Bone marrow (tissue), 2 donors: ENCODE data around the gene RMDN3.

Source experiments
- DNase-seq, 2 donors: peaks; one replicate each; lab custom pipeline; 2025; lab: John Stamatoyannopoulos, UW

RMDN3 gene

DNA sequence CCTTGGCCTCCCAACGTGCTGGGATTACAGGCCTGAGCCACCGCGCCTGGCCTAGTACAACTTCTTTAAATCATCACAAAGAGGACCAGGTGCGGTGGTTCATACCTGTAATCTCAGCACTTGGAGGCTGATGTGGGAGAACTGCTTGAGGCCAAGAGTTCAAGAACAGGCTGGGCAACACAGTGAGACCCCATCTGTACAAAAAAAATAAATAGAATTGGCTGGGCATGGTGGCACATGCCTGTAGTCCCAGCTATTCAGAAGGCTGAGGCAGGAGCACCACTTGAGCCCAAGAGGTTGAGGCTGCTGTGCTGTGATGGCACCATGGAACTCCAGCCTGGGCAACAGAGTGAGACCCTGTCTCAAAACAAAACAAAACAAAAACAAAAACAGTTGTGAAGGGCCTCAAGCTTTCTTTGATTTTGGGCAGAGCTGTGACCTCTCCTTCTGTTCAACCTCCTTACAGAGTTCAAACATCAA is 5.9 kb downstream of the RMDN3 start:
- DNase-seq = no peak

DNA sequence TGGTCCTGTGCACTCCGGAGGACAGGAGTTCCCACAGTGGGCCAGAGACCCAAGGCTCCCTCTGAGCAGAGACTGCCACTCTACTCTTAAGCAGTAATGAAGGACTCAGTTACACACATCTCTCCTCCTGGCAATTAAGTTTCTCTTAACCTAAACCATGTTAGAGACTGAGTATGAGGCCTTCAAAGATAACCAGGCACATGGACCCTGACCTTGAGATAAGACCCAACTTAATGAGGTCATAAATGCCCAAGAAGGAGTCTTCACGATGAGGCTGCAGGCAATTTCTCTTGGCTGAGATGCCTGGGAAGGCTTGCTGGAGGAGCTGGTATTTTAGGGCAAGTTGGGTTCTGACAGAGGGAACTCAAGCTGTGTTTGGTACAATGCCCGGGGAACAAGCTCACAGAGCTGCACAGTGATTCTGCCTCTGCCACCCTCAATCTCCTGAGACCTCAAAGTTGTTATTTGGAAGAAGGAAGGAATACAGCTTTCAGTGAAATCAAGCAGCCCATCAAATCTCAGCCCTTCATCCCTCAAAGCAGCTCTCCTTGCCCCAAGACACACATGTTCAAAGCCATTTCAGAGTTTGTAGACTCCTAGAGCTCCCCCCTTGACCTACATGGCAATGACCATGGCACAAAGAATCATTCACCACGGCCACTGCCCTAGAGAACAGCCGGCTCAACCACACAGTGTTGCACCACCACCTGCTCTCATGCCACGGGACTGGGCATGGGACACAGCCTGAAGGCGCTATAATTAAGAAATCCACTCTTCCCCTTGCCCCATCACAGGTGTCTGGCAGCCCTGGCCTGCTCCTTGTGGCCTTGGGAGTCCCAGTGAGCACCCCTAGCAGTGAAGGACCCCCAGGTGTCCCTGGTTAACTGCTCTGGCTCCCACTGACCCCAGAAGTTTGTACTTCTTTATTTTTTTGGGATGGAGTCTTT is 7.1 kb downstream of the RMDN3 start:
- no peak for DNase-seq

DNA sequence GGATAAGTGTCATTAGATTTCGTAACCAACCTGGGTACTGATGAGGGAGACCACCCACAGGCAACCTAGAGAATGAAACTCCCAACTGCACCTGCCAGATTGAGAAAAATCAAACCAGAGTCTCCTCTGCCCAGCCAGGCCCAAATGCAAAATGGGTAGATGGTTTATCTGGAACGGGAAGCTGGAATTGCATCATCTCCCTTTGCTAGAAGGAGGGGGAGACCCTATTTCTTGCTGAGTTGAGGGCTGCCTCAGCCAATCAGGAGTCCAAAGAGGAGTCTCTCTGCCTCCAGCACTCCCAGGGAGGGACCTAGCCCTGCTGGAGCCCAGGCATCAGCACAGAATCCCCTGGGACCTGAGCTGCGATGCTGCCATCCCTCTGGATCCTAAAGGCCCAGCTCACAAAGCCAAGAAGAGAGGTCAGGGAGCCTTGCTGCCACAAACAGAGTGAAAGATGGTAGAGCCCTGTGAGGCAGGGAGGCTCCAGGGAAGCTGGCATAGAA is 8.1 kb downstream of the RMDN3 start:
- DNase-seq = no peak

DNA sequence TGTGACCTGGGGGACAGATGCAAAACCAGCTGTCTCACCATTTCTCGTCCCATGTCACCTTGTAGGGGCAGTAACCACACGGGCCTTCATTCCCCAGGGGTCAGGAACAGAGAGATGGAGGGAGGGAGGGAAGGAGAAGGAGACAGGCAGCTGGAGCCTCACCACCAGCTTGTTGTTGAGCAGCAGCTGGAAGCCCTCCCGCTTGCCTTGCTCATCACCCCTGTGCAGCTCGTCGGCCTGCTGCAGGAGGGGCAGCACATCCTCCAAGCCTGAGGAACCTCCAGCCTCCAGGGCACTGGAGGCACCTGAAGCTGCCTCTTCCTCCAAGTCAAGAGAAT is 10.3 kb downstream of the RMDN3 start:
- no peak for DNase-seq

DNA sequence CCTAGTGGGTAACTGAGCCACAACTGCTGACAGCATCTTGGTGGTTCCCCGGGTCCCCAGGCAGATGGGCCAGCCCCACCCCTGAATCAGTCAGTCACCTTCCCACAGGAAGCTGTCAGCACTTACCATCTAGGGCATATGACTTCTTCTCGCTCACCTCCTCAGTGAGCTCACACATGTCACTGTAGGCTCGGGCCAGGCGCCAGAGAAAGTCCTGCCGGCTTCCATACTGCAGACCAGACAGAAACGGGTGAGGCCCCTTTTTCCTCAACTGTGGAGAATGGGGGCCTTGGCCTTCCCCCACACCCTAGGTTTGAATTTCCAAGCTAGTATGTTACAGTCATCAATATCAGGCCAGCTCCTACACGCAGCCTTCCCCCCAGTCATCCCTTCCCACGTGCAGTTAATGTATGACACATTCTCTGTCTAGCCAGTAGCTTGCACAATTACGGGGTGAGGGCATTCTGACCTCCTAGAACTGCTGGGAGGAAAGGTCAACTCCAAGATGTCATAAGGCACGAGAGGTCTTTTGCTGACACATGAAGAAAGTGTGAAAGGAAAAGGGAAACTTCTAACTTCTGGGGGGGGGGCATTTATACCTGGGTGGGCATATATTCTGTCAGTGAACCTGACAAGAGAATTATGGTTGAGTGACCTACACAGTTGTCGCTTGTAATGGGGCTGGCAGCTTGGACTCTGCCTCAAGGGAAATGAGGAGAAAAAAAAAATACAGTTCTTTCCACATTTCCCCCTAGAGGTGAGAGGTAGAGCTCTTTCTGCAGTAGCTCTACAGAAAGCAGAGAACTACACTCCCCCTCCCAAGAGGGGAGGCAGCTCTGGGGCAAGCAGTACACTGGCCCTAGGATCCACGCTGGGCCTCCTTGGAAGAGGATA is 10.9 kb downstream of the RMDN3 start:
- no peak for DNase-seq

DNA sequence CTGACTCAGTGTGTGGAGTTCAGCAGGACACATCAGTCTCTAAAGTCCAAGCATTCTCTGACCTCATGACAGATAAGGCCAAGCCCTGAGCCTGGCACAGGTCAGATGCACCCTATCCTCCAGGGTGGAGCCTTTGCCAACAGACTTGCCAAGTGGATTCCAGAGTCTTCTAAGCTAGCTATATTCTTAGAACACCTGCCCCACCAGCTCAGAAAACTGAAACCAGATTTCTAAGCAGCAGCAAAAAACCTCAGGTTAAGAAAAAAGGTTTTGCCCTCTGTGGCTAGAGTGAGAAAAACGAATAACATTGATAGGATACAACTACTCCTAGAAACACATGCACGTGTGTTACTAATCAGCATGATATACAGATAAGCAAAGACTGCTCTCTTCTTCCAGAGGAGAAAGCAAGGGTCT is 11.6 kb downstream of the RMDN3 start:
- no peak for DNase-seq

DNA sequence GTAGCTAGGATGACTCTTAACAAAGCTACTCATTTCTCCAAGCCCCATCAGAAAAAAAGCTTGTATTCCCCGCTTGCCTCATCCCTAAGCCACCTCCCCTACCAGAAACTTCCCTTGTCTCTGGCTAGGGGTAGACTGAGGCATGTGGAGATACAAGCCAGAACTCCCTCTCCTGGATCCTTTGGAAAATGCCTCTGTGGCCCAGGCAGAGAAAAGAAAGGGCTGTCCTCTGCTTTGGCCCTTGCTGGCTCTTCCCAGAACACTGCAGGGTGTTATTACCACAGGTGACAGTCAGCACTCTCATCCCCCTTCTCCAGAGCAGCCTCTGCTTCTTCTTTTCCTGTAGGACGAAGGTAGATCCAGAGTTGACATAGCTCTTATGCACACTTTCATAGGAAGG is 15.2 kb downstream of the RMDN3 start:
- DNase-seq = no peak

DNA sequence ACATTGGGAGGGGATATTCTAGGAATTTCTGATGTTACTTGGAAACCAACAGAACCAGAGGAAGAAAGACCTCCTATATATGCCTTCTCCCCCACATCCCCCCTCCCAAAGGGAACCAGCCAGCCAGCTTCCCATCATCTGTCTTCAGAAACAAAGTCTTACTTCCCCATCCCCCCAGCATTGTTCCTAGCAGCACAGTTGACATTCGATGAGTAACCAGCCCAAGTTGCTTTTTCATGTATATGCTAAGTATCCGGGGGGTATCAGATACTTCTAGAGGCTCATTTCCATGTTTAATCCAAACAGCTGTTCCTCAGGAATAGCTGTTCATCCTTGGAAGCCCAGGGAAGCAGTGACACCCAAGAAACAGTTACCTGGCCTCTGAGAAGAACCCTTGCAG is 16.0 kb downstream of the RMDN3 start:
- DNase-seq = no peak

DNA sequence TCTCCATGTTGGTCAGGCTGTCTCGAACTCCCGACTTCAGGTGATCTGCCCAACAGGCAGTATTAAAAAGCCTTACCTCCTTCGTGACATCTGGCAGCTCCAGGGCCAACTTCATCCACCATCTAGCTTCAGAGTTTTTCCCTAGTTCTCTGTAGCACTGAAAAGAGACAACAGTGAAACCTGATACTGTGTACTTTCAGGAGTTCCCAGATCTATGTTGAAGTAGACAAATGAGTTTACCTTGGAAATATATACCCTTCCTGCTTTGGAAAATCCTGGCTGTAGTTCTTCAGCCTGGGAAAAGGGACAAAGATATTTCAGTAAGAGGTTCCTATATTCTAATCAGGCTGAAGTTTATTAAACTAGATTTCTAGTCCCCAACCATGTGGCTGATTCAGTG is 18.0 kb downstream of the RMDN3 start:
- DNase-seq = no peak

DNA sequence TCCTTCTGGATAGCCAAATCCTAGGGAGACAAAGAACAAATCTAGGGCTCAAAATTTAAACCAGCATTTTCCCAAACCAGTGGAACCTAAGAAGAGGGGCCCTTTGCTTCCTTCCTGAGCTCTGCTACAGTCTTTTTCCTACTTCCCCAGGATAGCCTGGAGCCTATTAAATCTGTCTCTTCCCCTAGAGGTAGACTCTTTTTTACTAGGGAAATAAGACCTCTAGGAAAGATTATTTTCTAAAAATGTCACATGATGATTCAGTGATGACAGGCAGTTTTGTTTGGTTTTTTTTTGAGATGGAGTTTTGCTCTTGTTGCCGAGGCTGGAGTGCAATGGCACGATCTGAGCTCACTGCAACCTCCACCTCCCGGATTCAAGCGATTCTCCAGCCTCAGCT is 18.5 kb downstream of the RMDN3 start:
- DNase-seq = no peak

DNA sequence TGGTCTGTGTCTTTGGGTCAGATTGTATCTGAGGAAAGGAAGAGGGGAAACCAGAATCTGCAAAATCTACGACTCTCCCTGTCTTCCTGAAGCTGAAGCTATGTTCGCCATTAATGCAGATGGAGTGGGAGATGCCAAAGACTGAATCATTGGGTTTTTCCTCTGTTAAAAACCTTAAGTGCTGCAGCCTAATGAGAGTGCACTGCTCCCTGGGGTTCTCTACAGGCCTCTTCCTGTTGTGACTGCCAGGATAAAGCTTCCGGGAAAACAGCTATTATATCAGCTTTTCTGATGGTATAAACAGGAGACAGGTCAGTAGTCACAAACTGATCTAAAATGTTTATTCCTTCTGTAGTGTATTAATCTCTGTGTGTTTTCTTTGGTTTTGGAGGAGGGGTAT is 24.0 kb downstream of the RMDN3 start:
- no peak for DNase-seq

DNA sequence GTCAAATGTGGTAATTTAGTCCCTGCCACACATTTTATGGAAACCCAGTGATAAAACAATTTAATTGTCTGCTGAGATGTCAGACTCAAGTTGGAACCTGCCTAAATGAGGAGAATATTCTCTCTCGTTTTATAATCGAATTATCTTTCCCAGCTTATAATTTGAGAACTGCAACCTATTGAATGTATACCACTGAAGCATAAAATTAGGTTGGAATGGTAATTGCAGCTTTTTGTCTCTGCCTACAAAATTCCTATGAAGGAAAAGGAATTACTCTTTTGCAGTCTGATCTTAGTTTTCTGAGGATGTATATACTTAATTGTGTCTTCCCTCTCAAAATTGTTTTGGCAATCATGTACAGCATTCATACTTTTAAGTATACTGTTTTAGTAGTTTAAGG is 31.1 kb downstream of the RMDN3 start:
- DNase-seq = no peak

DNA sequence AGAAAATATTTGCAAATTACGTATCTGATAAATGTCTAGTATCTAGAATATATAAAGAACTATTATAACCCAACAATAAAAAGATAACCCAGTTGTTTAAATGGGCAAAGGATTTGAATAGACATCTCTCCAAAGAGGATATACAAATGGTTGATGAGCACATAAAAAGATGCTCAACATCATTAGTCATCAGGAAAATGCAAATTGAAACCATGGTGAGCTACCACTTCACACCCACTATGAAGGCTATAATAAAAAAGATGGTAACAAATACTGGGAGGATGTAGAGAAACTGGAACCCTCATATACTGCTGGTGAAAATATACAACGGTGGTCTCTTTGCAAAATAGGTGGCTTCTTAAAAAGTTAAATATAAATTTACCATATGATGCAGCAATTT is 32.1 kb downstream of the RMDN3 start:
- DNase-seq = no peak

DNA sequence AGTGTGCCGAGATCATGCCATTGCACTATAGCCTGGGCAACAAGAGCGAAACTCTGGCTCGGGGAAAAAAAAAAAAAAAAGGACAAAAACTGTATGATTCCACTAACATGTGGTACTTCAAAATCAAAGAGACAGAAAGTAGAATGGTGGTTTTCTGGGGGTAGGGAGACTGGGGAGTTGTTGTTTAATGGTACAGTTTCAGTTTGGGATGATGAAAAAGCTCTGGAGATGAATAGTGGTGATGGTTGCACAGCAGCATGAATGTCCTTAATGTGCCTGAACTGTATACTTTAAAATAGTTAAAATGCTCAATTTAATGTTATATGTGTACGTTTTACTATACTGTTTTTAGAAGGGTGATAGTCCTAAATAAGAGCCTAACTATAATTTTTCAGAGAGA is 32.7 kb downstream of the RMDN3 start:
- DNase-seq = no peak

DNA sequence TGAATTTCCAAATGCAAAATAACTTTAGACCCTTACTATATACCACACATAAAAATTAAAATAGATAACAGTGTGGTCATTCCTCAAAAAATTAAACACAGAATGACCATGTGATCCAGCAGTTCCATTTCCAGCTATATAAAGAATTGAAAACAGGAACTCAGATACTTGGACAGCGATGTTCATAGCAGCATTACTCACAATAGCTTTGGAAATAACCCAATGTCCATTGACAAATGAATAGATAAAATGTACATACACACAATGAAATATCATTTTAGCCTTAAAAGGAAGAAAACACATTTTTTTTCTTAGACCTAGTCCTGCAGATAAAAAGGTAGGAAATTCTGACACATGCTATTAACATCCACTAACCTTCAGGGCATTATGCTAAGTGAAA is 33.4 kb downstream of the RMDN3 start:
- no peak for DNase-seq

DNA sequence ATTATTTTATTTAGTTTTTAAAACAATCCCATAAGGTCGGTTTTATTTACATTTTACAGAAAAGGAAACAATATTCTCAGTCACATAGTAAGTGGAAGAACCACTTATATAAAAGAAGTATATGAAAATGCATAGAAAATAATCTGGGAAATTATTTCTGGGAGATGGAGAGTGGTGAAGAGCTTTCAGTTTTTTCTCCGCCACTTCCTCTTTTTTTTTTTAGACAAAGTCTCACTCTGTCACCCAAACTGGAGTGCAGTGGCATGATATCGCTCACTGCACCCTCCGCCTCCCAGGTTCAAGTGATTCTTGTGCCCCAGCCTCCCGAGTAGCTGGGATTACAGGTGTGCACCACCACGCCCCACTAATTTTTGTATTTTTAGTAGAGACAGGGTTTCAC is 38.9 kb downstream of the RMDN3 start:
- DNase-seq = no peak

DNA sequence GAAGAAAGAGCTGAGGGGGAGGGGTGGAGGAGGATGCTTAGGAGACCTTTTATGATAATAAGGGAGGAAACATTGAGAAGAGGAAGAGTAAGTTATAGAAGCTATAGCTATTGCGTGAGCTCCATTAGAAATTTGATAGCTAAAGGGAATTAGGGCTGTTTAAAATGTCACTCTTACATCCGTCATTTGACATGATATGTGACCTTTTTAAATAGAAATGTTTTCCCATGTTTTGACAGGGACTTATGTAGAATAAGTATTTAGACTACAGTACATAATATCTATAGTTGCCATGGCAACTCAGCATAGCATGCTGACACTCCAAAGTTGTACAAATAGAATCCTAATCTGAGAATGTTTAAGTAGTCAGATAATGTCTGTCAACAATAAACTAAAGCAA is 40.9 kb downstream of the RMDN3 start:
- DNase-seq = no peak

DNA sequence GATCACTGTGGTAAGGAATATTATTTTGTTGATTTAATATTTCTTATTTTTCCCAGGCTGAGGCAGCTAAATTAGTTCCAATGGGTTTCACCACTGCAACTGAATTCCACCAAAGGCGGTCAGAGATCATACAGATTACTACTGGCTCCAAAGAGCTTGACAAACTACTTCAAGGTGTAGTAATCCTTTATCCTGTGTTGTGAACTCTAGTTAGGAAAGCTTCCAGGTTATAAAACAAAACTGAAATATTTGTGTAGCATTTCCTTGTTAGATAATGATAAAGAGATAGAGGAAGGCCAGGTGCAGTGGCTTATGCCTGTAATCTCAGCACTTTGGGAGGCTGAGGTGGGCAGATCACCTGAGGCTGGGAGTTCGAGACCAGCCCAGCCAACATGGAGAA is 48.9 kb downstream of the RMDN3 start:
- DNase-seq = no peak

DNA sequence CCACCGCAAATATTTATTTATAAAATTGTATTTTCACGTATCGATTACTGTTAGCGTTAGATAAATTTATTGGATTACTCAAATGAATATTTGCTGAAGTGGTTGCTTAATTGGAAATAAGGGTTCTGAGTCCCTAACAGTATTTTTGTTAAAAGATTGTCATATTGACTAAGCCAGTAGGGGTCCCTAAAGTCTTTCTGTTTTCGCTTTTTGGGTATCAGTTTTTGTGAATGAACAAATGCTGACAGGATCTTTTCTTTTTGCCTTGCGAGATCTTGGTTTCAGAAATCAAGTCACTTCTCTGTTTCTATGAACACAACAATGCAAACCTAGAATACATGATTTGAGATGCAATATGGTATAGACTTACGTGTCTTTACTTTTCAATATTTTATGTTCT is 53.0 kb downstream of the RMDN3 start:
- peak in 1 of 2 donors; percentile 35 for DNase-seq

DNA sequence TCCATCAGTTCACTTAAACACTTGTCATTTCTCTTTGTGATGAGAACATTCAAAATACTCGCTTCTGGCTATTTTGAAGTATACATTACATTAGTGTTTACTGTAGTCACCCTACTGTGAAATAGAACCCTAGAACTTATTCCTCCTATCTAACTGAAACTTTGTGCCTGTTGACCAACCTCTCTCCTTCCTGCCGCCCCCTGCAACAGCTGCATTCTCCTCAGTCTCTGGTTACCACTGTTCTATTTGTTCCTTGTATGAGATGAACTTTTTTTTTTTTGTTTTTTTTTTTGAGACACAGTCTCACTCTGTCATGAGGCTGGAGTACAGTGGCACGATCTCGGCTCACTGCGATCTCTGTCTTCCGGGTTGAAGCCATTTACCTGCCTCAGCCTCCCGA is 57.1 kb downstream of the RMDN3 start:
- no peak for DNase-seq

DNA sequence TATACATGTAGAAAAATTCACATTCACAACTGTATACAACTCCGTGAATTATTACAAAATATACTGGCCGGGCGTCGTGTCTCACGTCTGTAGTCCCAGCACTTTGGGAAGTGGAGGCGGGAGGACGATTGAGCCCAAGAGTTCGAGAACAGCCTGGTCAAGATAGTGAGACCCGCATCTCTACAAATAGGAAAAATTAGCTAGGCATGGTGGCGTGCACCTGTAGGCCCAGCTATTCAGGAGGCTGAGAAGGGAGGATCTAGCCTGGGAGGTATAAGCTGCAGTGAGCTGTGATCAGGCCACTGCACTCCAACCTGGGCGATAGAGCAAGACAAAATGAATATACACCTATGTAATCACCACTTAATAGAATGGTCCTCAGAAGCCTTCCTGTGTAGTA is 58.8 kb downstream of the RMDN3 start:
- DNase-seq = no peak

DNA sequence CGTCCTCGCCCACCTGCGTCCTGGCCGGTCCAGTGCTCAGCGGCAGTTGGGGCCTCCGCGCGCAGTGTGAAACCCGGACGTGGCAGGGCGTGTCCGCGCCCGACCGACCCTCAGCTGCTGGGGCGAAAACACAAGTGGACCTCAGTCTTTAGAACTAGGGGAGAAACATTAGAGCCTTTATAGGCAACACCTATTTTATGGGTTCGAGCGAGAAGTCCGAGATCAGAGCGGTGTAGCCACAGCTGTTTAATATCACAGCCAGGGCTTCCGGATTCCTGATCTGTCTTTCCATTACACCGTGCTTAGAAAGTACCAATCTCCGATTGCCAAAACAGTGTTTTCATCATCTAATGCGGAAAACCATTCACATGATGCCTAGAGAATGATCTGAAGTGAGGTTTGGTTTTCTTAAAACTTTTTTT is 59.6 kb downstream of the RMDN3 start:
- DNase-seq = no peak
